Loucy (cell line): ENCODE results near the gene DMRTC2.

Source experiments
- H2AFZ ChIP-seq: fragments of 200-600 bp; sonication (generic); 2 replicates; pipeline ENCODE4 v1.6.0; 2016; ENCODE audit warnings: antibody characterized with exemption, mild to moderate bottlenecking, low read length, moderate library complexity
- H3F3A ChIP-seq: fragments of 200-600 bp; 2 replicates; pipeline ENCODE4 v1.6.0; 2016; ENCODE audit warnings: antibody characterized with exemption, low read depth, mild to moderate bottlenecking
- H3K27me3 ChIP-seq: fragments of 200-600 bp; sonication (generic); 2 replicates; pipeline ENCODE4 v1.6.1; 2014; ENCODE audit warnings: low read length, mild to moderate bottlenecking; ENCODE audit not compliant: insufficient read depth, poor library complexity, severe bottlenecking
- H3K36me3 ChIP-seq: fragments of 200-600 bp; sonication (generic); 2 replicates; pipeline ENCODE4 v1.6.1; 2016; ENCODE audit warnings: low read length; ENCODE audit not compliant: insufficient read depth
- H3K4me1 ChIP-seq: fragments of 200-600 bp; sonication (generic); 2 replicates; pipeline ENCODE4 v1.5.1; 2014; ENCODE audit warnings: low read length, mild to moderate bottlenecking; ENCODE audit not compliant: insufficient read depth, poor library complexity, severe bottlenecking
- H3K4me2 ChIP-seq: fragments of 200-600 bp; sonication (generic); 2 replicates; pipeline ENCODE4 v1.6.0; 2014; ENCODE audit warnings: antibody characterized with exemption, low read length, low read depth, mild to moderate bottlenecking; ENCODE audit not compliant: poor library complexity, severe bottlenecking
- H3K4me3 ChIP-seq: fragments of 200-600 bp; sonication (generic); 2 replicates; pipeline ENCODE4 v1.5.1; 2014; ENCODE audit warnings: low read length, mild to moderate bottlenecking, mixed read lengths; ENCODE audit not compliant: poor library complexity, severe bottlenecking
- H3K79me2 ChIP-seq: fragments of 200-600 bp; sonication (generic); 2 replicates; pipeline ENCODE4 v1.6.1; 2014; ENCODE audit warnings: low read length; ENCODE audit not compliant: insufficient read depth
- H3K9ac ChIP-seq: fragments of 200-600 bp; sonication (generic); 2 replicates; pipeline ENCODE4 v1.6.0; 2014; ENCODE audit warnings: mild to moderate bottlenecking, low read depth, low read length, moderate library complexity; ENCODE audit not compliant: poor library complexity, severe bottlenecking
- H3K9me2 ChIP-seq: fragments of 200-600 bp; sonication (generic); replicated peaks from 2 replicates; pipeline ENCODE4 v1.6.1; 2016; ENCODE audit warnings: low read depth, low read length, mixed read lengths
- H3K9me3 ChIP-seq: fragments of 200-600 bp; sonication (generic); 2 replicates; pipeline ENCODE4 v1.6.1; 2014; ENCODE audit warnings: mild to moderate bottlenecking, antibody characterized with exemption, low read length, low read depth; ENCODE audit not compliant: insufficient read depth
- H4K20me1 ChIP-seq: fragments of 200-600 bp; sonication (generic); 2 replicates; pipeline ENCODE4 v1.6.0; 2014; ENCODE audit warnings: antibody characterized with exemption, low read length, mild to moderate bottlenecking; ENCODE audit not compliant: insufficient read depth, poor library complexity, severe bottlenecking
- CTCF ChIP-seq: fragments of 200-600 bp; sonication (generic); conservative IDR thresholded peaks from 2 replicates; pipeline ENCODE4 v1.5.1; 2014; ENCODE audit warnings: mild to moderate bottlenecking, antibody characterized with exemption, low read length
- EZH2phosphoT487 ChIP-seq: fragments of 200-600 bp; IDR thresholded peaks from 2 replicates; pipeline ENCODE4 v1.6.1; 2018; ENCODE audit warnings: antibody characterized with exemption, mild to moderate bottlenecking, moderate library complexity, borderline replicate concordance

Gene DMRTC2

GRCh38 chr19:41799444-41800000 is 45.3 kb upstream of the DMRTC2 start:
- no peak overlapping the region for H3K9ac ChIP-seq
- H3K9me2 ChIP-seq, result no peaks in the 10 kb centered on the region
- no peaks in the 10 kb centered on the region for H3K4me1 ChIP-seq
- H2AFZ ChIP-seq, result no peak overlapping the region
- H3K4me2 ChIP-seq, result no peak overlapping the region
- no peaks in the 10 kb centered on the region for H4K20me1 ChIP-seq
- no peaks in the 10 kb centered on the region for H3K9me3 ChIP-seq
- no peaks in the 10 kb centered on the region for H3K79me2 ChIP-seq
- no peaks in the 10 kb centered on the region for H3K27me3 ChIP-seq
- H3K36me3 ChIP-seq, result no peaks in the 10 kb centered on the region
- no peak overlapping the region for H3K4me3 ChIP-seq
- no peaks in the 10 kb centered on the region for H3F3A ChIP-seq
- TF ChIP-seq EZH2phosphoT487 (no peak), CTCF (no peak)

GRCh38 chr19:41801031-41801430 is 43.8 kb upstream of the DMRTC2 start:
- Histone ChIP-seq H3K4me3 (no peak overlapping the region), H3F3A (no peaks in the 10 kb centered on the region), H3K9ac (no peak overlapping the region), H3K4me1 (no peaks in the 10 kb centered on the region), H3K27me3 (no peaks in the 10 kb centered on the region), H2AFZ (no peak overlapping the region), H3K9me2 (no peaks in the 10 kb centered on the region), H3K9me3 (no peaks in the 10 kb centered on the region), H3K36me3 (no peaks in the 10 kb centered on the region), H3K4me2 (no peak overlapping the region), H3K79me2 (no peaks in the 10 kb centered on the region), H4K20me1 (no peaks in the 10 kb centered on the region)
- no peak for TF ChIP-seq CTCF
- no peak for TF ChIP-seq EZH2phosphoT487

- Histone ChIP-seq H3K4me3 (no peak overlapping the region), H3K4me2 (no peak overlapping the region), H3F3A (no peaks in the 10 kb centered on the region), H3K9me2 (no peaks in the 10 kb centered on the region), H4K20me1 (no peaks in the 10 kb centered on the region), H3K36me3 (no peaks in the 10 kb centered on the region), H3K4me1 (no peaks in the 10 kb centered on the region), H3K79me2 (no peaks in the 10 kb centered on the region), H3K9ac (no peak overlapping the region), H3K27me3 (no peaks in the 10 kb centered on the region), H3K9me3 (no peaks in the 10 kb centered on the region), H2AFZ (no peak overlapping the region)
- no peak for TF ChIP-seq EZH2phosphoT487
- TF ChIP-seq CTCF, result no peak
Observed at GRCh38 chr19:41801792-41802211, 43.0 kb upstream of the DMRTC2 start.
